Gastrocnemius medialis (tissue), 4 donors: ENCODE data around the gene RASA3. TPM values are rescaled to one million over a fixed set of nuclear protein-coding genes. Genes with fewer than 3 reads are reported as not detected.

Experiments
- ATAC-seq, 2 donors: fragments of 150-250 bp; one replicate each; pipeline ENCODE4 v1.9.1; 2016
- DNase-seq, 2 donors: peaks; one replicate each; pipeline ENCODE4 v3.0.0-alpha.2; 2019
- H3K27ac ChIP-seq, 4 donors: fragments of 200-600 bp; sonication (generic); 1 replicate in 1 of 4; 2 replicates in 3 of 4; pipeline ENCODE4 v1.5.1; 2016 to 2018; ENCODE audit warnings: mild to moderate bottlenecking in 2 of 4, moderate library complexity in 1 of 4
- H3K27me3 ChIP-seq, 3 donors: fragments of 200-600 bp; sonication (generic) in 2 of 3; 1 replicate in 1 of 3; 2 replicates in 2 of 3; pipeline versions ENCODE4 v1.5.1 to v1.6.0; 2016 to 2019; ENCODE audit warnings: mild to moderate bottlenecking in 1 of 3, moderate library complexity in 1 of 3
- H3K36me3 ChIP-seq, 2 donors: fragments of 200-600 bp; sonication (generic) in 1 of 2; one replicate each; pipeline ENCODE4 v1.5.1; 2017 to 2018
- H3K4me1 ChIP-seq, 2 donors: fragments of 200-600 bp; sonication (generic) in 1 of 2; one replicate each; pipeline ENCODE4 v1.5.1; 2016 to 2017; ENCODE audit warnings: mild to moderate bottlenecking in 2 of 2
- H3K4me3 ChIP-seq, 4 donors: fragments of 200-600 bp; sonication (generic) in 3 of 4; 1 replicate in 1 of 4; 2 replicates in 3 of 4; pipeline ENCODE4 v1.5.1; 2016 to 2019; ENCODE audit warnings: mild to moderate bottlenecking in 2 of 4
- H3K9me3 ChIP-seq, 3 donors: fragments of 200-600 bp; sonication (generic) in 2 of 3; 1 replicate in 1 of 3; 2 replicates in 2 of 3; pipeline ENCODE4 v1.5.1; 2016 to 2019
- POLR2A ChIP-seq, 2 donors: fragments of 450-650 bp; IDR thresholded peaks; one replicate each; pipeline ENCODE4 v1.6.1; 2017; ENCODE audit warnings: antibody characterized with exemption in 2 of 2, mild to moderate bottlenecking in 2 of 2, moderate library complexity in 2 of 2
- in situ Hi-C, 4 donors: fragments of 200-750 bp; cut with MboI; loops; one replicate each; pipeline versions ENCODE4 v1.15.0 to v1.8.0; 2017; ENCODE audit warnings: low sequenced_read_pairs in 4 of 4
- intact Hi-C: fragments of 100-400 bp; cut with DNase I; formaldehyde crosslinking; loops from one replicate; pipeline ENCODE4 v1.15.1; 2023; ENCODE audit warnings: low total_unique reads
- total RNA-seq, 4 donors: library from RNA; depleted of rRNA; stranded (reverse); fragments of >200 nt; gene quantifications; one replicate each; pipeline versions ENCODE4 v1.1.0 to v1.2.3, GENCODE V29; 2016
- TF ChIP-seq, protein P1 (sequence below), 5 experiments: fragments of 450-650 bp in 3 of 5; fragments of 200-600 bp in 2 of 5; sonication (generic) in 2 of 5; IDR thresholded peaks in 4 of 5; conservative IDR thresholded peaks in 1 of 5; 1 replicate in 4 of 5; 2 replicates in 1 of 5; pipeline ENCODE4 v1.5.1; 2016 to 2019; ENCODE audit warnings: antibody characterized with exemption in 5 of 5, mild to moderate bottlenecking in 3 of 5, moderate library complexity in 3 of 5

RASA3 gene
- total RNA-seq, 4 donors from 2014 or later, result 3.4 to 22.2 (median 10.8) TPM

DNA sequence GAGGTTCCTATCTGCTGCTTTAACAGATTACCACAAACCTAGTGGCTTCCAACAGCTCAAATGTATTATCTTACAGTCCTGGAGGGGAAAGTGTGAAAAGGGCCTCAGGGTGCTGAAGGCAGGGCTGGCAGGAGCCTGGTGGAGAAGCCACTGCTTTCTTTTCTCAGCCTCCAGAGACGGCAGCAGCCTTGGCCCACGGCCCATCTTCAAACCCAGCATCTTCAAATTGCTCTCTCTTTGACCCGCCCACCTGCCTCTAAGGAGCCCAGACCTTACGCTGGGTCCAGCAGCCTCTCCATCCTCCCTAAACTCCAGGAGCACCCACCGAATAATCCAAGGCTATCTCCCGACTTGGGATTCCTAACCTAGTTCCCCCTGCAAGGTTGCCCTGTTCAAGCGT, 194.2 kb downstream of the RASA3 start:
- DNase-seq, result no peak
- Histone ChIP-seq H3K27ac (no peak overlapping the region), H3K4me3 (no peak overlapping the region), H3K4me1 (peaks cover 0 to 6% of the 10 kb centered on the region in 2 donors), H3K27me3 (peaks cover 0 to 15% (median 9%) of the 10 kb centered on the region in 3 donors), H3K9me3 (no peaks in the 10 kb centered on the region), H3K36me3 (no peaks in the 10 kb centered on the region)
- intact Hi-C loops, result no loop called here
- in situ Hi-C loops, result no loop called here
- TF ChIP-seq, protein P1, sequence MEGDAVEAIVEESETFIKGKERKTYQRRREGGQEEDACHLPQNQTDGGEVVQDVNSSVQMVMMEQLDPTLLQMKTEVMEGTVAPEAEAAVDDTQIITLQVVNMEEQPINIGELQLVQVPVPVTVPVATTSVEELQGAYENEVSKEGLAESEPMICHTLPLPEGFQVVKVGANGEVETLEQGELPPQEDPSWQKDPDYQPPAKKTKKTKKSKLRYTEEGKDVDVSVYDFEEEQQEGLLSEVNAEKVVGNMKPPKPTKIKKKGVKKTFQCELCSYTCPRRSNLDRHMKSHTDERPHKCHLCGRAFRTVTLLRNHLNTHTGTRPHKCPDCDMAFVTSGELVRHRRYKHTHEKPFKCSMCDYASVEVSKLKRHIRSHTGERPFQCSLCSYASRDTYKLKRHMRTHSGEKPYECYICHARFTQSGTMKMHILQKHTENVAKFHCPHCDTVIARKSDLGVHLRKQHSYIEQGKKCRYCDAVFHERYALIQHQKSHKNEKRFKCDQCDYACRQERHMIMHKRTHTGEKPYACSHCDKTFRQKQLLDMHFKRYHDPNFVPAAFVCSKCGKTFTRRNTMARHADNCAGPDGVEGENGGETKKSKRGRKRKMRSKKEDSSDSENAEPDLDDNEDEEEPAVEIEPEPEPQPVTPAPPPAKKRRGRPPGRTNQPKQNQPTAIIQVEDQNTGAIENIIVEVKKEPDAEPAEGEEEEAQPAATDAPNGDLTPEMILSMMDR (IDR thresholded peaks at IDR 0.05 in 4 of 5, conservative IDR thresholded peaks at IDR 0.05 in 1 of 5), result no peak
- TF ChIP-seq POLR2A (IDR thresholded peaks at IDR 0.05), result no peak
- ATAC-seq, result no peak

DNA sequence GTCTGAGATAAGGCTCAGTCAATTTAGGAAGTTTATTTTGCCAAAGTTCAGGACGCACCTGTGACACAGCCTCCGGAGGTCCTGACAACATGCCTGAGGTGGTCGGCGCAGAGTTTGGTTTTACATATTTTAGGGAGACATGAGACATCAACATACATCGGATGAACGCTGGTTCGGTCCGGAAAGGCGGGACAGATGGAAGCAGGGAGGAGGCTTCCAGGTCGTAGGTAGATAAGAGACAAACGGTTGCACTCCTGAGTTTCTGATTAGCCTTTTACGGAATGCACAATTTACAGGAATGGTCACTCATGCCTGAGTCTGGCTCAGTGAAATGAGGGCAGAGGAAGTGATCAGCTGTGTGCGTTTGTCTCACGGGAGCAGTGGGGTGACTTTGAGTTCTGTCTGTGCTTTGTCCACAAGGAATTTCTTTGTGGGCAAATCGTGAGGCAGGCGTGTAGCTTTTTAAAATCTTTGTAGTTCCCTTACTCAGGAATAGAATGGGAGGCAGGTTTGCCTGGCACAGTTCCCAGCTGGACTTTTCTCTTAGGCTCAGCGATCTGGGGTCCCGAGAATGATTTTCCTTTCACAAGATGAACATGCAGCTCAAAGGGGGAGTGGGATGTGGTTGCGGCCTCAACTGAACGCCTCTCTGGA, 194.8 kb downstream of the RASA3 start:
- intact Hi-C loops (no loop called here), in situ Hi-C loops (no loop called here)
- Histone ChIP-seq H3K27me3 (peaks cover 0 to 15% (median 9%) of the 10 kb centered on the region in 3 donors), H3K4me1 (peaks cover 0 to 6% of the 10 kb centered on the region in 2 donors), H3K9me3 (no peaks in the 10 kb centered on the region), H3K27ac (no peak overlapping the region), H3K4me3 (no peak overlapping the region), H3K36me3 (no peaks in the 10 kb centered on the region)
- TF ChIP-seq POLR2A (IDR thresholded peaks at IDR 0.05), result no peak
- TF ChIP-seq, protein P1 (IDR thresholded peaks at IDR 0.05 in 4 of 5, conservative IDR thresholded peaks at IDR 0.05 in 1 of 5), result no peak
- ATAC-seq, result no peak
- no peak for DNase-seq

DNA sequence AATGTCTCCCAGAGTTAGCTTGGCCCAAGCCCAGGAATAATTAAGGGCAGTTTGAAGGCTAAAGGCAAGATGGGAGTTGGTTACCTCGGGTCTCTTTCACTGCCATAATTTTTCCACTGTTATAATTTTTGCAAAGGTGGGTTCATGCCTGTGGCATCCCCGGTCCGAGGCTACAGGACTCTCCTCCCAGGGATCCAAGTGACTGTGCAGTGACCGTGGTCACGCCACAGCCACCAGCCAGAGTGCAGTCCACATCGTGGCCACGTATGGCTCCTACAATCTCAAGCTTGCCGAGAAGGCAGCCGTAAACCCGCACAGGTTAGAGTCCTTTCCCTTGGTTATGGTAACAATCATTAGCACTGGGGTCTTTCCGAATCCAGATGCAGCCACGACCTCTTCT, 195.3 kb downstream of the RASA3 start:
- DNase-seq, result no peak
- in situ Hi-C loops (no loop called here), intact Hi-C loops (no loop called here)
- Histone ChIP-seq H3K4me3 (no peak overlapping the region), H3K36me3 (no peaks in the 10 kb centered on the region), H3K9me3 (no peaks in the 10 kb centered on the region), H3K4me1 (peaks cover 0 to 6% of the 10 kb centered on the region in 2 donors), H3K27ac (no peak overlapping the region), H3K27me3 (peaks cover 0 to 15% (median 9%) of the 10 kb centered on the region in 3 donors)
- no peak for ATAC-seq
- TF ChIP-seq, protein P1 (IDR thresholded peaks at IDR 0.05 in 4 of 5, conservative IDR thresholded peaks at IDR 0.05 in 1 of 5), result no peak
- no peak for TF ChIP-seq POLR2A (IDR thresholded peaks at IDR 0.05)

DNA sequence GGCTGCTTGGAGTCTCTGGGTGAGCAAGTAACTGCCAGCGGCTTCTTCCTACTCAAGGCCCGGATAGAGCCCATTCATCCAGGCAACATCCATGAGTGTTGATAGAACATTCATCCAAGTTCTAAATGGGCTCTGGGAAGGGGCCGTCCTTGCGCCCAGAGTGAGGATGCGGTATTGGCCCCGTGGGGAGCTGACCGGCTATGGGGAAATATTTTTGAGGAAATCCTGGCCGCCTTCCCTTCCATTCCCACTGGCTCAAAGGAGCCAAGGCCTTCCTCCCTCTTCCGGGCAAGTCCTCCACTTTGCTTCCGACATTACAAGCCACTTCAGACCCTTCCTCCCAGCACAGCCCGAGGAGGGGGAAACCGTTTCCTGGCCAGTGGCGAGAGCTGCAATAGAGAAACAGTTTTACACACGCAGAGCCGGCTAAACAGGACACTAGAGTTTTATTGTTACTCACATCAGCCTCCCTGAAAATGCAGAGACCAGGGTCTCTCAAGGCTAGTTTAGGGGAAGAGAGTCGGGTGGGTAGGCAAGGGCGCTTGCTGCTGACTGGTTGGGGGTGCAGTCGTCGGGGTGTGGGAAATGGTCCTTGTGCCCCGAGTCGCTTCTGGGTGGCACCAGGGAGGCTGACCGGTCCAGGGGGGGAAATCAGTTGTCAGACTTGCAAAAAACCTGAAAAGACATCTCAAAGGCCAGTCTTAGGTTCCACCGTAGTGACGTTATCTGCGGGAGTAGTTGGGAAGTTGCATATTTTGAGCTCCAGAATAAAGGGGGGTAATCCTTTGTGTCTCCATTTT, 196.1 kb downstream of the RASA3 start:
- H3K27me3 ChIP-seq, result peaks cover 0 to 15% (median 9%) of the 10 kb centered on the region in 3 donors
- no peak overlapping the region for H3K27ac ChIP-seq
- no peak for DNase-seq
- peaks cover 0 to 6% of the 10 kb centered on the region in 2 donors for H3K4me1 ChIP-seq
- no peak overlapping the region for H3K4me3 ChIP-seq
- no peaks in the 10 kb centered on the region for H3K9me3 ChIP-seq
- intact Hi-C loops, result no loop called here
- ATAC-seq, result no peak
- TF ChIP-seq POLR2A (IDR thresholded peaks at IDR 0.05), result no peak
- TF ChIP-seq, protein P1 (IDR thresholded peaks at IDR 0.05 in 4 of 5, conservative IDR thresholded peaks at IDR 0.05 in 1 of 5), result no peak
- in situ Hi-C loops, result no loop called here
- H3K36me3 ChIP-seq, result no peaks in the 10 kb centered on the region
